Hematopoietic multipotent progenitor cell treated with erythropoietin and hydrocortisone succinate and interleukin-3 and kit ligand, for 15 days (in vitro differentiated cells): Measurements from ENCODE around the gene CARD9.
"Not testable (repeated sequence)": the region's sequence is repeated elsewhere in the genome, so short reads cannot be mapped to it uniquely, and the experiment has no call there.

Experiments
- DNase-seq: peaks from one replicate; pipeline ENCODE4 v3.0.0-alpha.2; 2015; ENCODE audit warnings: low spot score

Gene CARD9

GRCh38 chr9:136373300-136374182 lies at the start of gene CARD9:
Gene CARD9 (minus strand): TSS chr9:136373669. CDS start chr9:136372078, 1,591 bp downstream.
- DNase-seq = no peak

- no peak for DNase-seq
Measured at GRCh38 chr9:136422876-136423275, 49.4 kb upstream of the CARD9 start.

GRCh38 chr9:136421791-136422190 lies 48.3 kb upstream of the CARD9 start:
- DNase-seq = no peak

GRCh38 chr9:136419092-136419420 lies 45.6 kb upstream of the CARD9 start:
- no peak for DNase-seq

GRCh38 chr9:136418182-136419091 lies 45.0 kb upstream of the CARD9 start:
- DNase-seq = no peak

- no peak for DNase-seq
Measured at GRCh38 chr9:136416914-136417313, 43.4 kb upstream of the CARD9 start.

GRCh38 chr9:136416427-136416826 lies 43.0 kb upstream of the CARD9 start:
- no peak for DNase-seq

- DNase-seq = no peak
Measured at GRCh38 chr9:136412962-136413361, 39.5 kb upstream of the CARD9 start.

GRCh38 chr9:136411378-136411777 lies 37.9 kb upstream of the CARD9 start:
- peak; percentile 23 for DNase-seq

GRCh38 chr9:136410500-136411287 lies 37.2 kb upstream of the CARD9 start, which contains the start of the genes ENTR1 and PMPCA:
Gene ENTR1 (minus strand): TSS chr9:136410614. CDS start chr9:136410397, 217 bp downstream.
Gene PMPCA (plus strand): TSS chr9:136410658. CDS start chr9:136410669, 11 bp downstream.
- DNase-seq = peak; percentile 93

- DNase-seq = peak; percentile 16
Measured at GRCh38 chr9:136409557-136410455, 36.3 kb upstream of the CARD9 start.

- DNase-seq = no peak
Measured at GRCh38 chr9:136407911-136408310, 34.4 kb upstream of the CARD9 start.

- DNase-seq = not testable (repeated sequence)
Measured at GRCh38 chr9:136407061-136407460, 33.6 kb upstream of the CARD9 start.

- DNase-seq = not testable (repeated sequence)
Measured at GRCh38 chr9:136405904-136406303, 32.4 kb upstream of the CARD9 start.

GRCh38 chr9:136405481-136405880 lies 32.0 kb upstream of the CARD9 start:
- no peak for DNase-seq

GRCh38 chr9:136404801-136405136 lies 31.3 kb upstream of the CARD9 start:
- no peak for DNase-seq

- no peak for DNase-seq
Measured at GRCh38 chr9:136403915-136404800, 30.7 kb upstream of the CARD9 start.

GRCh38 chr9:136403538-136403914 lies 30.1 kb upstream of the CARD9 start:
- no peak for DNase-seq

GRCh38 chr9:136402067-136402466 lies 28.6 kb upstream of the CARD9 start:
- DNase-seq = no peak
